GM19463 (cell line): ENCODE data around the gene ZNF469.

Source experiments
- ATAC-seq: cut with Tn5 transposase; IDR thresholded peaks from one replicate; pipeline ENCODE4 v1.9.1; 2021; ENCODE audit warnings: mild to moderate bottlenecking, moderate library complexity; ENCODE audit not compliant: unreplicated experiment

Gene ZNF469

DNA sequence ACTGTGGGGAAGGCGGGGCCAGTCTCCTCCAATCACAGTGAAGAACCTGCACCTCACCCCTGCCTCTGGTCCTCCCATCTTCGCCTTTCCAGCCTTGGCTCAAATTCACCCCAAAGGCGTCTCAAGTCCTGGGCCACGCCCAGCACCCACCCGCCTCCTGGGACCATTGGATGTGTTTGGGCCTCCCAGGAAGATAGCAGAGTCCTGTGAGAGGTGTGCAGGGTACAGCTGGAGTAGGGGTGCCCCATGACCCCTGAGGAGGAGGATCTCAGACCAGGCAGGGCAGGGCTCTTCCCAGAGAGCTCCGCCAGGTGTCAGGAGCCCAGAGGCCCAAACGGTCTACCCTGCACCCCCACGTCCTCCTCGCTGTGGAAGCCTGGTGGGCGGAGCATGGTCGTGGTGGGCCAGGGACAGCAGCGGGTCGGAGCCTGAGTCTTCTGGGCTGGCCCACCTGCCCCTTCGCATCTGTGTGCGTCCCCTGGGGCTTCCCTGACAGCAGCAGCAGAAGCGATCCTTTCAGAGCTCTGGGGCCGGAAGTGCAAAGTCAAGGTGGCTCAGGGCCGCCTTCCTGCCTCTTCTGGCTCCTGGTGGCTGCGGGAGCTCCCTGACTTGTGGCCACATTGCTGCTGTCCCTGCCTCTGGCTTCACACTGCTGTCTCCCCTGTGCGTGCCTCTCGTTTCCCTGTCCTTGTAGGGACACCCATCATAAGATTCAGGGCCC, 34.9 kb upstream of the ZNF469 start:
- ATAC-seq: no peak

DNA sequence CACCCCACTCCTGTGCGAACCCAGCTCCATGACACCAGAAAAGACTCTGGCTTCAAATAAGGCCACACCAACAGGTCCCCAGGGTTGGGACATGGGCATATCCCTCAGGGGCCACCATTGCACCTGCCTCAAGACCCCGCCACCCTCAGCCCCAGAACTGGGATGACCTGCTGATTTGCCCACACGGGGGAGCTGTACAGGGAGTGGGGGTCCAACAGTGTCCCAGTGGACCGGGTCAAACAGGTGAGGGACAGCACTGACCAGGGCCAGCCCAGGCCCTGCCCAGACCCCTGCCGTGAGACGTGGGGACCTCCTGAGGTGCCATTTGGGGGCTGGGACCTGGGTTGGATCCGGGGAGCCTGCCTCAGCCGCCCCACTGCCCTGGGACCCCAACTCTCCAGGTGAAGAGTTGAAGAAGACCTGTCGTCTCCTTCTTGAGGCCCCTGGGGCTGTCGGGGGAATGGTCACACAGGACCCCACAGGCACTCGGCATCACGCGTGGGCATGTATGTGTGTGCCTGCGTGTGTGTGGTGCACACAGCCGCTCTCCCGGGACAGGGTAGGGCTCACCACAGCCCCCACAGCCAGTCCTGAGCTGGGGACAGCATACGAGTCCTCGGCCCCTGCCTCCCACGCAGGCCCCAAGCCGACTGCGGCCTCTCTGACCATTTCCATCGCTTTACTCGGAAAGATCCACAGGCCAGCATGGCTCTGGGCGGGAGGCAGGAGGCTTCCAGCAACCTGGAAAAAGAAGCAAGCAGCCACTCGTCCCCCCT, 34.2 kb upstream of the ZNF469 start:
- ATAC-seq: no peak

DNA sequence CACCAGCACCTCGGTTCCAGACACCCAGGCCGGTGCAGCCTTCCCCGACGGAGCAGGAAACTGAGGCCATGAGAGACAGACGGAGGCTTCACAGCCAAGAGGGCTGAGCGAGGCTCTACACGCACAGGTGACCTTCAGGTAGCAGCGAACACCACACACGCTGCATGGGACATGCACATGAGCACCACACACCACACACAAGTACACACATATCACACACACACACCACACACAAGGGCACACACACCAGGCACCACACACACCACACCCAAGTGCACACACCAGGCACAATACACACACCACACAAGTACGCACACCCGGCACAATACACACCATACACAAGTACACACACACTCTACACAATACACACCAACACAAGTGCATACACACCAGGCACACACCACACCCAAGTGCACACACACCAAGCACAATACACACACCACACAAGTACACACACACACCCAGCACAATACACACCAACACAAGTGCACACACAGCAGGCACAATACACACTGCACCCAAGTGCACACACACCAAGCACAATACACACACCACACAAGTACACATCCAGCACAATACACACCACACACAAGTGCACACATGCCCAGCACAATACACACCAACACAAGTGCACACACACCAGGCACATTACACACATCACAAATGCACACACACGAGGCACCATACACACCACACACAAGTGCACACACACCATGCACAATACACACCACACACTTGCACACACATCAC, 33.4 kb upstream of the ZNF469 start:
- no peak for ATAC-seq

DNA sequence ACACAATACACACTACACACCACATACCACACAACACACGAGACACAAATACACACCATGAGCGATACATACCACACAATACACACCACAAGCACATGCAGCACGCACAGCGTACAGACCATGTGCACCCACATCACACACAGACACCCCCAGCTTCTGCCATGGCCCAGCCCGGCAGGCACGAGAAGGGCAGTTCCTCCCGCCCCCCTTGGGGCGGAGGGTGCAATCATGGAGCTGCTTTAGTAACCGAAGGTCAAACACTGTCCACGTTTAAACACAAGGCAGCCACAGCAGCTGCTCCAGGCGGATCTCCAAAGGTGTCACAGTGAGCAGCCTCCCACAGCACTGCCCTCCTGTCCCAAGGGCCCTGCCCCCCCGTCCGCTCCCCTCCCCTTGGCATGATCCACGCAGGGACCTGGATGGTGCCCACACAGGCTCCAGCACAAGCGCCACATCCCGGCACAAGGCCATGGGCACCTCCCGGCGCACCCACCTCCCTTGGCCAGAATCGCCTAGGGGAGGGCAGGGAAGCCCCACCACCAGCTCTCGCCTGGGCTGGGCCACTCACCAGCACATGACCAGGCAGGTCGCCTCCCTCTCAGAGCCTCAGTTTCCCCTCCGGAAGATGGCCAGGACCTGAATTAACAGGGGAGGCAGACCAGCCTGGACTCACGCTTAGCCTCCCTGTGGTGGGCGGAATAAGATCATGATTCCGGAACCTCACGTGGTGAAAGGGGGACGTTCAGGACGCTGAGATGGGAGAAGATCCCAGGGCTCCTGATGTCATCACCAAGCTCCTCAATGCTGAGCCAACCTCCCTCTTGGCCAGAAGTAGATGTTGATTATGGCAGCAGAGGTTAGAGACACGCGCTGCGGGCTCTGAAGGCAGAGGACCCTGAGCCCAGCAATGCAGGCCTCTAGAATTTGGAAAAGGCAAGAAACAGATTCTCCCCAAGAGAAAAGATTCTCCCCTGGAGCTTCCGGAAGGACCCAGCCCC, 32.6 kb upstream of the ZNF469 start:
- ATAC-seq: no peak

DNA sequence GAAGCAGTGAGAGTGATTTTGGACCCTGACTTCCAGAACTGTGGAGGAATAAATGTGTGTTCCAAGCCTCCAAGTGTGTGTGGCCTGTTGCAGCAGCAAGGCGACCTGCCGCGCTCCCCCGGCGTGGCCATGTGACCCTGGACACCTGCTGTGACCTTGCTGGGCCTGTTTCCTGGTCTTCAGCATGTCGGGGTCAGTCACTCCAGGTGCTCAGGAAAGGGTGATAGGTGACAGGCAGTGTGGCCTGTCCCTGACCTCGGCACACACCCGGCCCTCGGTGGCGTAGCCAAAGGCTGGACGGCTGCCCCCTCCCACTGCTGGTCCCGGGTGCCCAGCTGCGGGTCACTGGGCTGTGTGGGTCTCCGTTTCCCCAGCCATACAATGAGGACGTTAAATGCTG, 31.8 kb upstream of the ZNF469 start:
- no peak for ATAC-seq

DNA sequence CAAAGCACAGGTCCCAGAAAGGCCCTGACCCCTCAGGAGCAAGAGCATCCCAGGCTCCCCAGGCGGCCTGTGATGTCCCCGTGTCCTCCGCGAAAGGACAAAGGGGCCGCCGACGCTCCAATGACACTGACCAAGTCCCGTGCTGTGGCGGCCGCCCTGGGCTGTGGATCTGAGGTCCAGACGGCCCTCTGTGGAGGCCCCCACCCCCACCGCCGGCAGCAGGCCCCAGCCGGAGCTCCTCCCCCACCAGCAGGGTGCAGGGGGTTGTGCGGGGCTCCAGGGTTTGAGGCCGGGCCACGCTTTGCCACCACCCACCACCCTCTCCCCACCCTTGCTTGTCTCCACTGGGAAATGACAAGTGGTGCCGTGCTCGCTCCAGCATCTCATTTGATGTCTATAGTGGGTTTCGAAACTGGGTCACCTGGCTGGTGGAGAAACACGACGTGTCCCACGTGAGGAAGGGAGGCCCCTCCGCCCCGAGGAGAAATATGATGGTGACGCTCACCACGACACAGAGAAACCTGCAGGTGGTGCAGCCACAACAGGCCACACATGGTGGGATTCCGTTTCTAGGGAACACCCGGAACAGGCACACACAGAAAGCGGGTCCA, 31.2 kb upstream of the ZNF469 start:
- ATAC-seq: no peak

DNA sequence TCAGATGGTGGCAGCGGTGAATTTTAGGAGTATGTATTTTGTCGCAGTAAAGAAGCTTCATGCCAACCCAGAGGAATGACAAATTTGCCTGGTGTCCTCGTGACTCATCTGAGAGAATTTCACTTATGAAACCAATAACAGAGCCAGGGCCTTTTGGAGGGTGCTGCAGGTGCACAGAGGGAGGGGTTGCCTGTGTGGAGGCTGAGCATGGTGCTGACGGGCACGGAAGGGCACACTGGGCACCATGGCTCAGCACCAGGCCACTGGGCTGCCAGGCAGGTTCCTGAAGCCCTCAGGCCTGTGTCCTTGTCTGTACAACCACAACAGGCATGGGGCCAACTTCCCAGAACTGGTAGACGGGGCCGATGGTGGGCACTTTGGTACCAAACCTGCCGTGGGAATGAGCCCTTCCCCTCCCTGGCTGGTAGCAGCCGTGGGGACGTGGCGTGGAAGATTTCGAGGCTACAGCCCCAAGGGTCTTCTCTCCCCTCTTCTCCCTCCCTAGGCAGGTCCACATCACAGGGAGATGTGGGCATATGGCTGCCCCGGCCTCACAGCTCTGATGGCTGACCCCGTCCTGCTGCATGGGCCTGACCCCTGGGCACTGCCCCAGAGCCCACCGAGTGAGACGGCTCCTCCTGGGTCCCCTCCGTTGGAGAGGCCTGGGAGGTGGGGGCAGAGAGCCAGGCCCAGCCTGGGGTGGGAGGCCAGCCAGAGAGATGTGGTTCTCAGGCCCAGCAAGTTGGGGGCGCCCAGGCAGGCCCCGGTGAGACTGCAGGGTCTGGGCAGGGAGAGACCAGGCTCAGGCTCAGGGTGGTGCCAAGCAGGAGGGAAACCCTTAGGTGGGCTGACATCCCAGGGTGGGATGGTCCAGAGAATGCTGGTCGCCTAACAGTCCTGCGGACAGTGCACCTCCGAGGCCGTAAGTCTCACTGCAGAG, 30.2 kb upstream of the ZNF469 start:
- ATAC-seq: no peak

DNA sequence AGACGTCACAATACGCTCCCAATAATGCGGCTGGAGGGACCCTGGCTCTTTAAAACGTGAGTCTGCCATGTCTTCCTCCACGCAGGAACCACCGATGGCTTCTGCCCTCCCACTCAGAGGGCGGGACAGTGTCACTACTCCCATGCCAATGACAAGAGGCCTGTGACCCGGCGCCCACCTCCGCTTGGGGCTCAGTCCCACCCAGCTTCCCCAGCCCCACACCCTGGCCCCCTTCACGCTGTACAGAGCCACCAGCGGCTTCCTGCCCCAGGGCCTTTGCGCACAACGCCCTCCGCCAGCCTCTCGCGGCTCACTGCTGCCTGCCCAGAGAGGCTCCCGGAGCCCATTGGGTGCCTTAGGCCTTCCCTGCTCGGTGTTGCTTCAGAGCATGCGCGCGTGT, 29.5 kb upstream of the ZNF469 start:
- ATAC-seq: no peak

DNA sequence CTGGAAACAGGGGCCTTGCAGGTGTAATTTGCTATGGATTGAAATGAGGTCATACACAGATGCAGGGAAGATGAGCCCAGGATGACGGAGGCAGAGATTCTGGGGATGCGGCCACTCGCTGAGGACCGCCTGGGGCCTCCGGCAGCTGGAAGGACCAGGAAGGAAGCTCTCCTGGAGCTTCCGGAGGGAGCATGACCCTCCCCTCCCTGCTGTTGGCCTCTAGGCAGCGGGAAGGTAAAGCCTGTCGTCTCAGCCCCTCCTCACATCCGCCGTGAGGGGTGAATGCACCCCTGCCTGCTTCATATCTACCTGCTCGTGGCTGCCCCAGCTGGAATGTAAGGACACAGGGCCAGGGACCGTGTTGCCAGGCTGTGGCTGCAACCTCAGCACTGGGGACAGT, 29.1 kb upstream of the ZNF469 start:
- no peak for ATAC-seq

DNA sequence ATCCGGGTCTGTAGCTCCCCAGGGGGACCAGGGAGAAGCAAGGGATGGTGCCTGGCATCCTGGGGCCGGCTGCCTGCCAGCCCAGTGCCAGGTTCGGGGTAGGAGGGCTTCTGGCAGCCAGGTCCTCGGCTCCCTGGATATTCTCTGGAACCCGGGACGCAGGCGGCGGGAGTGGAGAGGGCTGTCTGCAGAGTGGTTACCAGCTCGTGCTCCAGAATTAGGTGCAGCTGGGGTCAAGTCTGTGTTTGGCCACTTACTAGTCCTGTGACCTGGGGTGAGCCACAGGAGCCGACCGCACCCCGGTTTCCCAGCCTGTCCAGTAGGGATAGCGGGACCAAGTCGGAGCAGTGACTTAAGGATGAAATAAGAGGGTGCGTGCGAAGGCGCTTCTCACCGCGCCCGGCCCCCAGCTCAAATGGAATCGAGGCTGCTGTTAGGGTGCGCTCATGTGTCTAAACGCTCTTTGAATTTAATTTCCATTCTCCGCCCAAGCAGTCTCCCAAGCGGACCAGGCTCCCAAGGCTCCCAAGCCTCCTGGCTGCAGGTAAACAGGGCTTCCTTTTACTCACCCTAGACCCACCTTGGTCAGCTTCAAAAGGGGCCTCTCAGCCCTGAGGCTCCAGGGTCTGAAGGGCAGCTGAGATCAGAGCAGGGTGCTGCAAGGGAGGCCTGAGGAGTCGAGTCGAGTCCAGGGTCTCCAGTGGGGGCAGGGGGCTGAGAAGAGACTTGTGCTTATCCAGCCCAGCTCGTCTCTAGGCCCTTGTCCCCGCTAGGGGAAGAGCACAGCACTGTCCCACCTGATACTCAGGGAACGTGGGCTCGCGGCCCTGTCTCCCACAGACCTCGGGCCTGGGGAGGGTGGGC, 28.3 kb upstream of the ZNF469 start:
- no peak for ATAC-seq

DNA sequence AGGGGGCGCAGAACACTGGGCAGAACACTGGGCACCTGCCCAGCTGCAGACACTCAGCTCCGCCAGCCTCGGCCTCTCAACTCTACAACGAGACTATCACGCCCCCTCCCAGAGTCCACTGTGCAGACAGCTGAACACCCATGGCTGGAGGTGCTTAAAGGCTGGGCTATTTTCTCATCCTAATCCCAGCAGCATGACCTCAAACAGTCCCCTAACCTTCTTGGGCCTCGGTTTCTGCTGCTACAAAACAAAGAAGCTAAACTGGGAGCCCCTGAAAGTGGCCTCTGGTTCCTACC, 27.7 kb upstream of the ZNF469 start:
- no peak for ATAC-seq

DNA sequence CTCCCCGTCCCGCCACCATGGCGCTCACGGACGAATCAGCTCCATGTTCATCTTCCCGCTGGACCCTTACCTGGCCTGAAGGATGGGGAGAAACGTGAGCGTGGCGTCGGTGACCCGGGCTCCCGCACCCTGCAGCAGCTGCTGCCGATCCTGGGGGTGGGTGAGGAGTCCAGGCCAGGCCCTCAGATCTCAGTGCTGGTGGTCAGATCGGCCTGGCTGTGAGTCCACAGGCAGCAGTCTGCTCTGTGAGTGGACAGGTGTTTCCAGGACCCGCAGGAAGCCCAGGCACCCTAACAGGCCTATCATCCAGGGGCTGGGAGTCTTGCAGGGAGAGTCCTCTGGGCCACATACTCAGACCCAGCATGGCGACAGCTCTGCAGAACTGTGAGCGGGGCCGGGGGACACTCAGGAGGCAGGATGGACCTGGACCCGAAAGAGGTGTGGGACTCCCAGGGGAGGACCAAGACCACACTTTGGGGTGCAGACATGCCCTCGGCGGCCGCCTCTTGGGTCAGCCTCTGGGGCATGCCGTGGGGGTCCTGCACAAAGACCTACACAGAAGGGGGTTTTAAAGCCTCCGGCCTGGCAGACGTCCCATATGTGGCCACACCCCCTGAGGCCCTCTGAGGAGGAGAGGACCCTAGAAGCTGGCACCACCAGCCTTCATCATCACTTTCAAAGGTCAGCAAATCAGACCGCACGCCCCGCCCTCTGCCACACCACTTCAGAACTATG, 27.2 kb upstream of the ZNF469 start:
- no peak for ATAC-seq

DNA sequence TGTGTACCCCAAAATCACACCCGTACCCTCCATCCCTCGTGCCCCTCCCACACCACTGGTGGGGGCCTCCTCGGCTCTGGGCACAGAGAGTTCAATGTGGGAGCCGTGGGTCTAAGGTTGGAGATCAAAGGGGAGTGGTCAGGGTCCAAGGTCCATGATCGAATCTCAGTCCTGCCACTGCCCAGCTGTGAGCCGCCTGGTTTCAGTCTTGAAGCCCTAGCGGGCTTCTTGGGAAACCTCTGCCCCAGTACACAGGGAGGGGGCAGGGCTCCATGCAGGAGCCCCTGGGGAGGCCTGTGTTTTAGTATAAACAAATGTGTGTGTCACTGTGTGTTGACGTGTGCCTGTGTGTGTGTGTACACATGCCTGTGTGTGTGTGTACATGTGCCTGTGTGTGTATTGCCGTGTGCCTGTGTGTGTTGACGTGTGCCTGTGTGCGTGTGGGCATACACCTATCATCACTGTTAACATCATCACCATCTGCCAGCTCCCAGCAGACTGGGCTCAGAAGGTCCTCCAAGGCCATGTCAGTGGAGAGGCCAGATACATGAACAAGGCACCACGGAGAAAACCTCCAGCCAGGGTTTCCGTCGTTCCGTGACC, 26.5 kb upstream of the ZNF469 start:
- ATAC-seq: no peak

DNA sequence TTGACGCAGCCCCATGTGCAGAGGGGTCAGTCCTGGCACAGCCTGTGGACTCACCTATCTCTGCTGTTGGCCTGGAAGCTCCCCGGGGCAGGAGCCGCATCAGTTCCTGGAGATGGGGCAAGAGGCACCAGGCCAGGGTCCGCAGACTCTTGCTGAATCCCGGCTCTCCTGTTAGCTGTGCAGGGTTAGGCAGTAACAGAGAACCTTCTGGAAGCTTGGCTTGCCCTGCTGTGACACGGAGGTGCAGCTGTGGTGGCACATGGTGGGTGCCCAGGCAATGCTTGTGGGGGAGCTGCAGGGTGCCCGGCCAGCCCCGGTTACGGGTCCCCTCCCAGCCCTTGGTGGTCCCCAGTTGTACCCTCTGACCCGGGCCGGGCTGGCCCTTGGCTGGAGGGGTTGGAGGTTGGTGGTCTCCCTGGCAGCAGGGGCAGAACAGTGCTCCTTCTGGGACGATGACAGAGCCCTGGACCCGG, 26.0 kb upstream of the ZNF469 start:
- no peak for ATAC-seq

DNA sequence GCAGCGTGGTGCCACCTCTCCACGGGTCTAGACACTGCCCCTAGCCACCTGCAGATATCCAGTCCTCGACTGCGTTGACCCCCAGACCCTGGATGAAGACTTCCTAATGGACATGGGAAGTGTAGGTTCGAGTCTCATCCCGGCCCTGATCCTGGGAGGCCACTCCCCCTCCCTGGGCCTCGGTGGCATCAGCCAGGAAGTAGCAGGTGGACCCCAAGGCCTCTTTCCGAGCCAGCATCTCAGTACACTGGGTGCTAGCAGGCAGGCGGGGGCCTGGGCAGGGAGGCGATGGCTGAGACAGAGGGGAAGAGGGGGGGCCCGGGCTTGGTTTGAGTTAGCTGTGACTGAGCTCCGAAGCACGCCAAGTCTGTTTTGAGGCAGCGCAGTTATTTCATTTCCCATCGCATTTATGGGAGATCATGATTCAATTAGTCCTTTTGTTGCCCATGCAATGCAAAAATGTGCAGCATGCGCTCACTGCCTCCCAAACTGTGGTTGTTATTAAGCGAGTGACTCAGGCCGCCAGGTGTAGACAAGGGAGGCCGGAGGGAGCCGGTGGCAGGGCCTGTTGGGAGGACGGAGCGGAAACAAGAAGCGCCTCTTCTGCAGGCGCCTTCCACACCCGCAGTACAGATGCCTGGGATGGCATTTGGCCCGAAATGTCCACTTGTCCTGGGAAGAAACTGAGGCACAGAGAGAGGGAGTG, 25.3 kb upstream of the ZNF469 start:
- no peak for ATAC-seq

DNA sequence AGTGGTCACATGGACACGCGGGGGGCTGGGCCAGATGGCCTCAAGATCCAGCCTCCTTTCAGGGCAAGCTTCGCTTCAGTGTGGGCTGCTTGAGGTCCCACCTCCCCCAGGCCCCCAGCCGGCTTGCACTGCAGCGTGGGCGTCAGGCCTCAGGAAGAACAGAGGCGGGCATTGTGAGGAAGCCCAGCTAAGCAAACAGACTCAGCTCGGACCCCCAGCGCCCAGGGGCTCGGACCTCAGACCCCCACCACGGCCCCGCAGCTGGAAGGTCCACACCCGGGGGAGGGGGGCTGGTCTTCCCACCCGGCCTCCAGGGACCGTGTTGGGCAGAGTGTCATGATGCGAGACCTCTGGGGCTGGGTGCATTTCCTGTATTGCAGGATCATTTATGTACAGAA, 24.7 kb upstream of the ZNF469 start:
- ATAC-seq: no peak

DNA sequence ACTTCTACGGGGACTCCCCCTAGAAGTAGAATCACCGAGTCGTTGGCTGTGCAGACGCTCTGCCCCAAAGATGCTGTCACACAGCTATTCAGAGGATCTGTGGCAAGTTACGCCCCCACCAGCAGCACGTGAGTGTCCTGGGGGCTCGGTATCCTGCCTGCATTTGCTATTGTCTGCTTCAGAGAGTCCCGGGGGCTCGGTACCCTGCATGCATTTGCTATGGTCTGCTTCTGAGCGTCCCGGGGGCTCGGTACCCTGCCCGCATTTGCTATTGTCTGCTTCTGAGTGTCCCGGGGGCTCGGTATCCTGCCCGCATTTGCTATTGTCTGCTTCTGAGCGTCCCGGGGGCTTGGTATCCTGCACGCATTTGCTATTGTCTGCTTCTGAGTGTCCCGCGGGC, 23.8 kb upstream of the ZNF469 start:
- ATAC-seq: no peak
